Liver (tissue), 9 donors: ENCODE data around the gene ADAMTS2. TPM values are rescaled to one million over a fixed set of nuclear protein-coding genes. Genes with fewer than 3 reads are reported as not detected.

Experiments used
- DNase-seq: peaks from one replicate; pipeline ENCODE4 v3.0.0-alpha.2; 2017; ENCODE audit warnings: low spot score
- H3K27ac ChIP-seq, 2 donors: one replicate each; pipeline ENCODE4 v1.7.0; 2013; ENCODE audit warnings: inconsistent platforms in 2 of 2, low read length in 2 of 2, control low read depth in 1 of 2, low read depth in 1 of 2, mild to moderate bottlenecking in 1 of 2
- H3K27me3 ChIP-seq, 4 donors: one replicate each; pipeline versions ENCODE4 v1.6.1 to v1.7.0; 2013; ENCODE audit warnings: low read length in 3 of 4, inconsistent platforms in 1 of 4, mild to moderate bottlenecking in 1 of 4, moderate library complexity in 1 of 4; ENCODE audit not compliant: control insufficient read depth in 4 of 4, insufficient read depth in 4 of 4
- H3K36me3 ChIP-seq, 4 donors: one replicate each; pipeline versions ENCODE4 v1.6.1 to v1.7.0; 2013; ENCODE audit warnings: low read length in 3 of 4, mild to moderate bottlenecking in 3 of 4, low read depth in 1 of 4, moderate library complexity in 1 of 4; ENCODE audit not compliant: control insufficient read depth in 4 of 4, insufficient read depth in 3 of 4
- H3K4me1 ChIP-seq, 4 donors: one replicate each; pipeline versions ENCODE4 v1.6.1 to v1.7.0; 2013; ENCODE audit warnings: low read length in 3 of 4, mild to moderate bottlenecking in 3 of 4, moderate library complexity in 1 of 4; ENCODE audit not compliant: control insufficient read depth in 4 of 4, insufficient read depth in 4 of 4
- H3K4me3 ChIP-seq, 3 donors: one replicate each; pipeline versions ENCODE4 v1.6.1 to v1.7.0; 2013; ENCODE audit warnings: low read length in 3 of 3, control low read depth in 1 of 3, low read depth in 1 of 3, mild to moderate bottlenecking in 1 of 3
- H3K9ac ChIP-seq, 2 donors: one replicate each; pipeline ENCODE4 v1.7.0; 2013; ENCODE audit warnings: low read length in 2 of 2, mild to moderate bottlenecking in 2 of 2, moderate library complexity in 2 of 2, control low read depth in 1 of 2, low read depth in 1 of 2
- H3K9me3 ChIP-seq, 4 donors: one replicate each; pipeline versions ENCODE4 v1.6.1 to v1.7.0; 2013; ENCODE audit warnings: low read length in 3 of 4; ENCODE audit not compliant: control insufficient read depth in 4 of 4
- FOXA2 ChIP-seq: IDR thresholded peaks from 2 replicates; pipeline ENCODE4 v1.6.1; 2016; ENCODE audit warnings: antibody characterized with exemption
- GABPA ChIP-seq, 2 donors: IDR thresholded peaks in 1 of 2; conservative IDR thresholded peaks in 1 of 2; 2 replicates each; pipeline ENCODE4 v1.6.1; 2016; ENCODE audit warnings: antibody characterized with exemption in 2 of 2, mild to moderate bottlenecking in 1 of 2, moderate library complexity in 1 of 2
- HNF4A ChIP-seq, 2 donors: conservative IDR thresholded peaks; 2 replicates each; pipeline ENCODE4 v1.6.1; 2016; ENCODE audit warnings: antibody characterized with exemption in 2 of 2, mild to moderate bottlenecking in 2 of 2
- JUND ChIP-seq, 2 donors: IDR thresholded peaks; 2 replicates each; pipeline ENCODE4 v1.6.1; 2016; ENCODE audit warnings: antibody characterized with exemption in 2 of 2
- TAF1 ChIP-seq: conservative IDR thresholded peaks from 2 replicates; pipeline ENCODE4 v1.6.1; 2016; ENCODE audit warnings: antibody characterized with exemption, mild to moderate bottlenecking
- WGBS: extraction: QIAGEN DNeasy Blood & Tissue Kit; methylation state at CpG from one replicate; pipeline ENCODE4 v1.1.7; 2013; 5-methylcytosine and 5-hydroxymethylcytosine counted together
- polyA plus RNA-seq, 2 donors: library from polyadenylated mRNA; stranded (reverse) in 1 of 2; unstranded in 1 of 2; fragments of 200-250 nt in 1 of 2; fragments of >200 nt in 1 of 2; fragmentation: Nextera tagmentation in 1 of 2; extraction: Ambion mirVana in 1 of 2; gene quantifications; one replicate each; pipeline versions ENCODE4 v1.2.1 to v1.2.3, GENCODE V29; 2013 to 2015
- total RNA-seq, 2 donors: library from RNA; depleted of rRNA; stranded (reverse); fragments of >200 nt; gene quantifications; one replicate each; pipeline ENCODE4 v1.2.3, GENCODE V29; 2014
- TF ChIP-seq, protein P1 (sequence below): IDR thresholded peaks from 2 replicates; pipeline ENCODE4 v1.6.1; 2016; ENCODE audit warnings: antibody characterized with exemption, mild to moderate bottlenecking
- TF ChIP-seq, protein P2 (sequence below): IDR thresholded peaks from 2 replicates; pipeline ENCODE4 v1.6.1; 2016; ENCODE audit warnings: antibody characterized with exemption
- TF ChIP-seq, protein P3 (sequence below): IDR thresholded peaks from 2 replicates; pipeline ENCODE4 v1.6.1; 2016; ENCODE audit warnings: antibody characterized with exemption
- donor health status: healthy.
- donor health status: healthy.
- donor health status: healthy.
- donor health status: healthy.
- donor health status: healthy.

ADAMTS2 gene
- total and polyA plus RNA-seq, 4 donors, result 2.7 to 24.3 (median 12.0) TPM

GRCh38 chr5:179147991-179148702, 197.1 kb downstream of the ADAMTS2 start:
- Histone ChIP-seq H3K9me3 (no peaks in the 10 kb centered on the region), H3K36me3 (no peaks in the 10 kb centered on the region), H3K27me3 (peaks cover 0 to 2% (median 0%) of the 10 kb centered on the region in 4 donors), H3K27ac (no peak overlapping the region), H3K4me1 (no peaks in the 10 kb centered on the region), H3K9ac (no peak overlapping the region), H3K4me3 (no peak overlapping the region)
- TF ChIP-seq, protein P1, sequence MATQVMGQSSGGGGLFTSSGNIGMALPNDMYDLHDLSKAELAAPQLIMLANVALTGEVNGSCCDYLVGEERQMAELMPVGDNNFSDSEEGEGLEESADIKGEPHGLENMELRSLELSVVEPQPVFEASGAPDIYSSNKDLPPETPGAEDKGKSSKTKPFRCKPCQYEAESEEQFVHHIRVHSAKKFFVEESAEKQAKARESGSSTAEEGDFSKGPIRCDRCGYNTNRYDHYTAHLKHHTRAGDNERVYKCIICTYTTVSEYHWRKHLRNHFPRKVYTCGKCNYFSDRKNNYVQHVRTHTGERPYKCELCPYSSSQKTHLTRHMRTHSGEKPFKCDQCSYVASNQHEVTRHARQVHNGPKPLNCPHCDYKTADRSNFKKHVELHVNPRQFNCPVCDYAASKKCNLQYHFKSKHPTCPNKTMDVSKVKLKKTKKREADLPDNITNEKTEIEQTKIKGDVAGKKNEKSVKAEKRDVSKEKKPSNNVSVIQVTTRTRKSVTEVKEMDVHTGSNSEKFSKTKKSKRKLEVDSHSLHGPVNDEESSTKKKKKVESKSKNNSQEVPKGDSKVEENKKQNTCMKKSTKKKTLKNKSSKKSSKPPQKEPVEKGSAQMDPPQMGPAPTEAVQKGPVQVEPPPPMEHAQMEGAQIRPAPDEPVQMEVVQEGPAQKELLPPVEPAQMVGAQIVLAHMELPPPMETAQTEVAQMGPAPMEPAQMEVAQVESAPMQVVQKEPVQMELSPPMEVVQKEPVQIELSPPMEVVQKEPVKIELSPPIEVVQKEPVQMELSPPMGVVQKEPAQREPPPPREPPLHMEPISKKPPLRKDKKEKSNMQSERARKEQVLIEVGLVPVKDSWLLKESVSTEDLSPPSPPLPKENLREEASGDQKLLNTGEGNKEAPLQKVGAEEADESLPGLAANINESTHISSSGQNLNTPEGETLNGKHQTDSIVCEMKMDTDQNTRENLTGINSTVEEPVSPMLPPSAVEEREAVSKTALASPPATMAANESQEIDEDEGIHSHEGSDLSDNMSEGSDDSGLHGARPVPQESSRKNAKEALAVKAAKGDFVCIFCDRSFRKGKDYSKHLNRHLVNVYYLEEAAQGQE, result no peak
- no peak for TF ChIP-seq JUND (IDR thresholded peaks at IDR 0.05)
- no peak for TF ChIP-seq TAF1
- no peak for TF ChIP-seq GABPA (IDR thresholded peaks at IDR 0.05 in 1 of 2, conservative IDR thresholded peaks at IDR 0.05 in 1 of 2)
- TF ChIP-seq HNF4A (conservative IDR thresholded peaks at IDR 0.05), result no peak
- DNase-seq, result no peak
- 85% methylated on average over 25 of the region's 25 CpGs for WGBS

DNA sequence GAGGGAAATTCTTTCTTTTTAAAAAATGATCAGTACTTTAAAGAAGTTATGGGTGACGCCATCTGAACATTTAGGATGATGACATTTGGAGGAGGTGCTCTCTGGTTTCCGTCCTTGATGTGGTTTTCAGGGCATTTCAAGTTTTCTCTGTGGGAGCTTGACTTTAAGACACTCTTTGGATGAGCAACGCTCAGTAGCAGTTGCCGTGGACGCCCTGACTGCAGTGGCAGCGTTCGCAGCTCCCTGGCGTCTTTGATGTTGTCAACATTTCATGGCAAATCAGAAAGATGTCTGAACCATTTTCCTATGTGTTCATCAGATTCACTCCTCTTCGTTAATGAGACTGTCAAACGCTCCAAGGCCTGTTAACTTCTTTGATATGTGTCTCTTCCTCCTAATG, 199.0 kb downstream of the ADAMTS2 start:
- Histone ChIP-seq H3K36me3 (no peaks in the 10 kb centered on the region), H3K27me3 (peaks cover 0 to 2% (median 0%) of the 10 kb centered on the region in 4 donors), H3K4me3 (no peak overlapping the region), H3K9ac (no peak overlapping the region), H3K27ac (no peak overlapping the region), H3K9me3 (no peaks in the 10 kb centered on the region), H3K4me1 (no peaks in the 10 kb centered on the region)
- TF ChIP-seq, protein P2, sequence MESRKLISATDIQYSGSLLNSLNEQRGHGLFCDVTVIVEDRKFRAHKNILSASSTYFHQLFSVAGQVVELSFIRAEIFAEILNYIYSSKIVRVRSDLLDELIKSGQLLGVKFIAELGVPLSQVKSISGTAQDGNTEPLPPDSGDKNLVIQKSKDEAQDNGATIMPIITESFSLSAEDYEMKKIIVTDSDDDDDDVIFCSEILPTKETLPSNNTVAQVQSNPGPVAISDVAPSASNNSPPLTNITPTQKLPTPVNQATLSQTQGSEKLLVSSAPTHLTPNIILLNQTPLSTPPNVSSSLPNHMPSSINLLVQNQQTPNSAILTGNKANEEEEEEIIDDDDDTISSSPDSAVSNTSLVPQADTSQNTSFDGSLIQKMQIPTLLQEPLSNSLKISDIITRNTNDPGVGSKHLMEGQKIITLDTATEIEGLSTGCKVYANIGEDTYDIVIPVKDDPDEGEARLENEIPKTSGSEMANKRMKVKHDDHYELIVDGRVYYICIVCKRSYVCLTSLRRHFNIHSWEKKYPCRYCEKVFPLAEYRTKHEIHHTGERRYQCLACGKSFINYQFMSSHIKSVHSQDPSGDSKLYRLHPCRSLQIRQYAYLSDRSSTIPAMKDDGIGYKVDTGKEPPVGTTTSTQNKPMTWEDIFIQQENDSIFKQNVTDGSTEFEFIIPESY, result no peak
- TF ChIP-seq, protein P3, sequence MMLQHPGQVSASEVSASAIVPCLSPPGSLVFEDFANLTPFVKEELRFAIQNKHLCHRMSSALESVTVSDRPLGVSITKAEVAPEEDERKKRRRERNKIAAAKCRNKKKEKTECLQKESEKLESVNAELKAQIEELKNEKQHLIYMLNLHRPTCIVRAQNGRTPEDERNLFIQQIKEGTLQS, result no peak
- TF ChIP-seq GABPA (IDR thresholded peaks at IDR 0.05 in 1 of 2, conservative IDR thresholded peaks at IDR 0.05 in 1 of 2) (no peak), FOXA2 (no peak)
- TF ChIP-seq, protein P1, result no peak
- no peak for DNase-seq
- 83% methylated on average over 10 of the region's 10 CpGs for WGBS
